ENCODE data around the gene EIF3A. TPM values are rescaled to one million over a fixed set of nuclear protein-coding genes. Genes with fewer than 3 reads are reported as not detected.

The EIF3A gene
- total and polyA plus RNA-seq, 2 of the 8 experiments (the other 6 are each of a cell fraction or from before 2014, with no cell fraction given): 26.8 to 209 TPM

DNA sequence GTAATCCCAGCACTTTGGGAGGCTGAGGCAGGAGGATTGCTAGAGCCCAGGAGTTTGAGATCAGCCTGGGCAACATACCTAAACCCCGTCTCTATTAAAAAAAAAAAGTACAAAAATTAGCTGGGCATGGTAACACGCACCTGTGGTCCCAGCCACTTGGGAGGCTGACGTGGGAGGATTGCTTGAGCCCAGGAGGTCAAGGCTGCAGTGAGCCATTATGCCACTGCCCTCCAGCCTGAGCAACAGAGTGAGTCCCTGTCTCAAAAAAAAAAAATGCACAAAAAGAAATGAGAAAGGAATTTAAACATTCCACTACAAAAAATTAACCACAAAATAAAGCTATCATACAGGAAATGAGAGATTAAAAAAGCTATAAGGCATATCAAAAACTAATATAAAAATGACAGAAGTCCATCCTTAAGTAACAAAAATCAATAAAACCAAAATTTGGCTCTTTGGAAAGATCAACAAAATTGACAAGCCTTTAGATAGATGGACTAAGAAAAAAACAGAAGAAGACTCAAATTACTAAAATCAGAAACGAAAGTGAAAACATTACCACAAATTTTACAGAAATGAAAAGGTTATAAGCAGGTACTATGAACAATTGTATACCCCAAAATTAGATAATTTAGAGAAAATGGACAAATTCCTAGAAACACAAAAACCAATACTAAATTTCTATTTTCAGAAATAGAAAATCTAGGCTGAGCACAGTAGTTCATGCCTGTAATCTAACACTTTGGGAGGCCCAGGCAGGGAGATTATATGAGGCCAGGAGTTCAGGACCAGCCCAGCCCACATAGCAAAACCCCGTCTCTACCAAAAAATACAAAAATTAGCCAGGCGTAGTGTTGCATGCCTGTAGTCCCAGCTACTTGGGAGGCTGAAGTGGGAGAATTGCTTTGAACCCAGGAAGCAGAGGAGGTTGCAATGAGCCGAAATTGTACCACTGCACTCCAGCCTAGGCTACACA, 93.5 kb downstream of the EIF3A start (continued):
- TF ChIP-seq, protein P1, sequence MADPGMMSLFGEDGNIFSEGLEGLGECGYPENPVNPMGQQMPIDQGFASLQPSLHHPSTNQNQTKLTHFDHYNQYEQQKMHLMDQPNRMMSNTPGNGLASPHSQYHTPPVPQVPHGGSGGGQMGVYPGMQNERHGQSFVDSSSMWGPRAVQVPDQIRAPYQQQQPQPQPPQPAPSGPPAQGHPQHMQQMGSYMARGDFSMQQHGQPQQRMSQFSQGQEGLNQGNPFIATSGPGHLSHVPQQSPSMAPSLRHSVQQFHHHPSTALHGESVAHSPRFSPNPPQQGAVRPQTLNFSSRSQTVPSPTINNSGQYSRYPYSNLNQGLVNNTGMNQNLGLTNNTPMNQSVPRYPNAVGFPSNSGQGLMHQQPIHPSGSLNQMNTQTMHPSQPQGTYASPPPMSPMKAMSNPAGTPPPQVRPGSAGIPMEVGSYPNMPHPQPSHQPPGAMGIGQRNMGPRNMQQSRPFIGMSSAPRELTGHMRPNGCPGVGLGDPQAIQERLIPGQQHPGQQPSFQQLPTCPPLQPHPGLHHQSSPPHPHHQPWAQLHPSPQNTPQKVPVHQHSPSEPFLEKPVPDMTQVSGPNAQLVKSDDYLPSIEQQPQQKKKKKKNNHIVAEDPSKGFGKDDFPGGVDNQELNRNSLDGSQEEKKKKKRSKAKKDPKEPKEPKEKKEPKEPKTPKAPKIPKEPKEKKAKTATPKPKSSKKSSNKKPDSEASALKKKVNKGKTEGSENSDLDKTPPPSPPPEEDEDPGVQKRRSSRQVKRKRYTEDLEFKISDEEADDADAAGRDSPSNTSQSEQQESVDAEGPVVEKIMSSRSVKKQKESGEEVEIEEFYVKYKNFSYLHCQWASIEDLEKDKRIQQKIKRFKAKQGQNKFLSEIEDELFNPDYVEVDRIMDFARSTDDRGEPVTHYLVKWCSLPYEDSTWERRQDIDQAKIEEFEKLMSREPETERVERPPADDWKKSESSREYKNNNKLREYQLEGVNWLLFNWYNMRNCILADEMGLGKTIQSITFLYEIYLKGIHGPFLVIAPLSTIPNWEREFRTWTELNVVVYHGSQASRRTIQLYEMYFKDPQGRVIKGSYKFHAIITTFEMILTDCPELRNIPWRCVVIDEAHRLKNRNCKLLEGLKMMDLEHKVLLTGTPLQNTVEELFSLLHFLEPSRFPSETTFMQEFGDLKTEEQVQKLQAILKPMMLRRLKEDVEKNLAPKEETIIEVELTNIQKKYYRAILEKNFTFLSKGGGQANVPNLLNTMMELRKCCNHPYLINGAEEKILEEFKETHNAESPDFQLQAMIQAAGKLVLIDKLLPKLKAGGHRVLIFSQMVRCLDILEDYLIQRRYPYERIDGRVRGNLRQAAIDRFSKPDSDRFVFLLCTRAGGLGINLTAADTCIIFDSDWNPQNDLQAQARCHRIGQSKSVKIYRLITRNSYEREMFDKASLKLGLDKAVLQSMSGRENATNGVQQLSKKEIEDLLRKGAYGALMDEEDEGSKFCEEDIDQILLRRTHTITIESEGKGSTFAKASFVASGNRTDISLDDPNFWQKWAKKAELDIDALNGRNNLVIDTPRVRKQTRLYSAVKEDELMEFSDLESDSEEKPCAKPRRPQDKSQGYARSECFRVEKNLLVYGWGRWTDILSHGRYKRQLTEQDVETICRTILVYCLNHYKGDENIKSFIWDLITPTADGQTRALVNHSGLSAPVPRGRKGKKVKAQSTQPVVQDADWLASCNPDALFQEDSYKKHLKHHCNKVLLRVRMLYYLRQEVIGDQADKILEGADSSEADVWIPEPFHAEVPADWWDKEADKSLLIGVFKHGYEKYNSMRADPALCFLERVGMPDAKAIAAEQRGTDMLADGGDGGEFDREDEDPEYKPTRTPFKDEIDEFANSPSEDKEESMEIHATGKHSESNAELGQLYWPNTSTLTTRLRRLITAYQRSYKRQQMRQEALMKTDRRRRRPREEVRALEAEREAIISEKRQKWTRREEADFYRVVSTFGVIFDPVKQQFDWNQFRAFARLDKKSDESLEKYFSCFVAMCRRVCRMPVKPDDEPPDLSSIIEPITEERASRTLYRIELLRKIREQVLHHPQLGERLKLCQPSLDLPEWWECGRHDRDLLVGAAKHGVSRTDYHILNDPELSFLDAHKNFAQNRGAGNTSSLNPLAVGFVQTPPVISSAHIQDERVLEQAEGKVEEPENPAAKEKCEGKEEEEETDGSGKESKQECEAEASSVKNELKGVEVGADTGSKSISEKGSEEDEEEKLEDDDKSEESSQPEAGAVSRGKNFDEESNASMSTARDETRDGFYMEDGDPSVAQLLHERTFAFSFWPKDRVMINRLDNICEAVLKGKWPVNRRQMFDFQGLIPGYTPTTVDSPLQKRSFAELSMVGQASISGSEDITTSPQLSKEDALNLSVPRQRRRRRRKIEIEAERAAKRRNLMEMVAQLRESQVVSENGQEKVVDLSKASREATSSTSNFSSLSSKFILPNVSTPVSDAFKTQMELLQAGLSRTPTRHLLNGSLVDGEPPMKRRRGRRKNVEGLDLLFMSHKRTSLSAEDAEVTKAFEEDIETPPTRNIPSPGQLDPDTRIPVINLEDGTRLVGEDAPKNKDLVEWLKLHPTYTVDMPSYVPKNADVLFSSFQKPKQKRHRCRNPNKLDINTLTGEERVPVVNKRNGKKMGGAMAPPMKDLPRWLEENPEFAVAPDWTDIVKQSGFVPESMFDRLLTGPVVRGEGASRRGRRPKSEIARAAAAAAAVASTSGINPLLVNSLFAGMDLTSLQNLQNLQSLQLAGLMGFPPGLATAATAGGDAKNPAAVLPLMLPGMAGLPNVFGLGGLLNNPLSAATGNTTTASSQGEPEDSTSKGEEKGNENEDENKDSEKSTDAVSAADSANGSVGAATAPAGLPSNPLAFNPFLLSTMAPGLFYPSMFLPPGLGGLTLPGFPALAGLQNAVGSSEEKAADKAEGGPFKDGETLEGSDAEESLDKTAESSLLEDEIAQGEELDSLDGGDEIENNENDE (IDR thresholded peaks at IDR 0.05; ENCODE audit: insufficient replicate concordance, low read length): no peak
- TF ChIP-seq POU5F1 (IDR thresholded peaks at IDR 0.05; ENCODE audit: low read depth, low read length) (no peak), EZH2 (IDR thresholded peaks at IDR 0.05; ENCODE audit: low read depth, low read length, severe bottlenecking) (no peak)
- TF ChIP-seq, protein P2, sequence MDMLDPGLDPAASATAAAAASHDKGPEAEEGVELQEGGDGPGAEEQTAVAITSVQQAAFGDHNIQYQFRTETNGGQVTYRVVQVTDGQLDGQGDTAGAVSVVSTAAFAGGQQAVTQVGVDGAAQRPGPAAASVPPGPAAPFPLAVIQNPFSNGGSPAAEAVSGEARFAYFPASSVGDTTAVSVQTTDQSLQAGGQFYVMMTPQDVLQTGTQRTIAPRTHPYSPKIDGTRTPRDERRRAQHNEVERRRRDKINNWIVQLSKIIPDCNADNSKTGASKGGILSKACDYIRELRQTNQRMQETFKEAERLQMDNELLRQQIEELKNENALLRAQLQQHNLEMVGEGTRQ (IDR thresholded peaks at IDR 0.05; ENCODE audit: low read length): no peak
- TF ChIP-seq, protein P3, sequence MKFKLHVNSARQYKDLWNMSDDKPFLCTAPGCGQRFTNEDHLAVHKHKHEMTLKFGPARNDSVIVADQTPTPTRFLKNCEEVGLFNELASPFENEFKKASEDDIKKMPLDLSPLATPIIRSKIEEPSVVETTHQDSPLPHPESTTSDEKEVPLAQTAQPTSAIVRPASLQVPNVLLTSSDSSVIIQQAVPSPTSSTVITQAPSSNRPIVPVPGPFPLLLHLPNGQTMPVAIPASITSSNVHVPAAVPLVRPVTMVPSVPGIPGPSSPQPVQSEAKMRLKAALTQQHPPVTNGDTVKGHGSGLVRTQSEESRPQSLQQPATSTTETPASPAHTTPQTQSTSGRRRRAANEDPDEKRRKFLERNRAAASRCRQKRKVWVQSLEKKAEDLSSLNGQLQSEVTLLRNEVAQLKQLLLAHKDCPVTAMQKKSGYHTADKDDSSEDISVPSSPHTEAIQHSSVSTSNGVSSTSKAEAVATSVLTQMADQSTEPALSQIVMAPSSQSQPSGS (IDR thresholded peaks at IDR 0.05; ENCODE audit: low read length): no peak
